AG08396 (cell line): ENCODE data around the gene MICU1.
"Not testable (repeated sequence)": the region's sequence is repeated elsewhere in the genome, so short reads cannot be mapped to it uniquely, and the experiment has no call there.

Experiments
- DNase-seq: peaks from one replicate; pipeline ENCODE4 v3.0.0; 2012; ENCODE audit warnings: low spot score, mixed read lengths

Gene MICU1

DNA sequence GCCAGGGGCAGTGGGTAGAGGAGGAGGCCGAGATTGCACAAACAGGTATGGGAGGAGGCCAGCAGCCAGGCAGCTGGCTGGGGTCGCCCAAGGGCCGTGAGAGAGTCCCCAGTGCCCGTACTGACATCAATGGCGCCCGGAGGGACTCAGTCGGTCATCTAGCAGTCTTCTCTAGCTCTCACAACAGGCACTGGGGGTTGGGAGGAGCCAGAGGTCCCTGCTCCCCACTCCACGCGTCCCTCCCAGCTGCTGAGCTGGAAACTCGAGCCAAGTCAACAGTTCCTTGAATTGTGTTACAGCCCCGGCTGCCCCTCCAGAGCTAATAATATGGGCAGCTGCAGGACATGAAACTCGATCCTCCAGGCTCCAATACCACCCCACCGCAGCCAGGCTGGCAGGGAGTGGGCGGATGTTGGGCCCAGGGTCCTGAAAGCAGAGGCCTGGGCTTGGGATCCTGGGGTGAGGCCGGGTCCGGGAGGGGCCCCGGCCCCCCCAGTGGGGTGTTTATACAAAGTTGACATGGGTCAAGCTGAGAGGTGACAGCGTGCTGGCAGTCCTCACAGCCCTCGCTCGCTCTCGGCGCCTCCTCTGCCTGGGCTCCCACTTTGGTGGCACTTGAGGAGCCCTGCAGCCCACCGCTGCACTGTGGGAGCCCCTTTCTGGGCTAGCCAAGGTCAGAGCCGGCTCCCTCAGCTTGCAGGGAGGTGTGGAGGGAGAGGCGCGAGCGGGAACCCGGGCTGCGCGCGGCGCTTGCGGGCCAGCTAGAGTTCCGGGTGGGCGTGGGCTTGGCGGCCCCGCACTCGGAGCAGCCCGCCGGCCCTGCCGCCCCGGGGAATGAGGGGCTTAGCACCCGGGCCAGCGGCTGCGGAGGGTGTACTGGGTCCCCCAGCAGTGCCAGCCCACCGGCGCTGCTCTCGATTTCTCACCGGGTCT lies 300.4 kb downstream of the MICU1 start:
- not testable (repeated sequence) for DNase-seq

GRCh38 chr10:72323771-72324191 lies 302.1 kb downstream of the MICU1 start:
- no peak for DNase-seq

- DNase-seq = no peak
Measured at GRCh38 chr10:72323108-72323749, 302.6 kb downstream of the MICU1 start.

- DNase-seq = no peak
Measured at GRCh38 chr10:72322280-72323058, 303.4 kb downstream of the MICU1 start.

DNA sequence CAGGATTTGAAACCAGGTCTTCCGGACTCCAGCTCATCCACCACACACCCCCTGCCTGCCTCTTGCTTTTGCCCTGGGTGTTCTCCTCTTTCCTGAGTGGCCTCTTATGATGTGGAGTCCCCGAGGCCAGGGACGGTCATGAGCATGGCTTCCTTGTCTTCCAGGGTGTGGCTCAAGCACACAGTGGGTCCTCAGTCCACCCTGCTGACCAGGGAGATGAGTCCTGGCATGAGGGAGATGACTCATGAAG lies 303.9 kb downstream of the MICU1 start:
- DNase-seq = no peak

DNA sequence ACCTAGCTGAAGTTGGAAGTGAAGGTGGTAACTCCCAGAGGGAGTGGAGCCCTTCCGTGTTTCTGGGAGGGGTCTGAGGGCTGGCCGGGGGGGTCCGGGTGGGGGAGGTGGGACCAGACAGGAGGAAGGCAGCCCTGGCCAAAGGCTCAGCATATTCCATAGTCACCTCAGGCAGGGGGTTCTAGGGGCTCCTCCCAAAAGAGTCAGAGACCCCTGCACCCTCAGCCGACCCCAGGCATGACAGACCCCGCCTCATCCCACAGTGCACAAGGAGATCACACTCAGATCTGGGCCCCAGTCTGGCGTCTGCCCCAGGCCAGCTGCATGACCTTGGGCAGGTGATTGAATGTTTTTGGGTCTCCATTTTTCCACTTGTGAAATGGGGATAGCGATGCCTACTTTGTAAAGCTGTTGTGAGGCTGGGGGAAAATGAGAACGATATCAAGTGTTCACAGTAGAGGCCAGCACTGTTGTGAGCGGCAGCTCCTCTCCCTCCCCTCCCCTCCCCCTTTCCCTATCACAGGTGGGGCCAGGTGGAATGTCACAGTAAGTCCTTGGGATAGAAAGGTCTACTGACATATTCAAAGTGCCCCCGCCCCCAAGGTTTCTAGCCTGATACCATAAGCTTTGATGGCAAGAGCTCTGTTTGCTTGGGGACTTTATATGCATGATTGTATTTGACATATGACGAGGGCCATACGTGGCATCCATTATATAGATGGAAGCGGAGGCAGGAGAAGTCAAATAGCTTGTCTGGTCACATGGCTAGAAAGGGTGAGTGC lies 304.4 kb downstream of the MICU1 start:
- no peak for DNase-seq

GRCh38 chr10:72320676-72321247 lies 305.1 kb downstream of the MICU1 start:
- DNase-seq = peak; percentile 90

GRCh38 chr10:72319416-72320254 lies 306.2 kb downstream of the MICU1 start:
- DNase-seq = peak; percentile 95

DNA sequence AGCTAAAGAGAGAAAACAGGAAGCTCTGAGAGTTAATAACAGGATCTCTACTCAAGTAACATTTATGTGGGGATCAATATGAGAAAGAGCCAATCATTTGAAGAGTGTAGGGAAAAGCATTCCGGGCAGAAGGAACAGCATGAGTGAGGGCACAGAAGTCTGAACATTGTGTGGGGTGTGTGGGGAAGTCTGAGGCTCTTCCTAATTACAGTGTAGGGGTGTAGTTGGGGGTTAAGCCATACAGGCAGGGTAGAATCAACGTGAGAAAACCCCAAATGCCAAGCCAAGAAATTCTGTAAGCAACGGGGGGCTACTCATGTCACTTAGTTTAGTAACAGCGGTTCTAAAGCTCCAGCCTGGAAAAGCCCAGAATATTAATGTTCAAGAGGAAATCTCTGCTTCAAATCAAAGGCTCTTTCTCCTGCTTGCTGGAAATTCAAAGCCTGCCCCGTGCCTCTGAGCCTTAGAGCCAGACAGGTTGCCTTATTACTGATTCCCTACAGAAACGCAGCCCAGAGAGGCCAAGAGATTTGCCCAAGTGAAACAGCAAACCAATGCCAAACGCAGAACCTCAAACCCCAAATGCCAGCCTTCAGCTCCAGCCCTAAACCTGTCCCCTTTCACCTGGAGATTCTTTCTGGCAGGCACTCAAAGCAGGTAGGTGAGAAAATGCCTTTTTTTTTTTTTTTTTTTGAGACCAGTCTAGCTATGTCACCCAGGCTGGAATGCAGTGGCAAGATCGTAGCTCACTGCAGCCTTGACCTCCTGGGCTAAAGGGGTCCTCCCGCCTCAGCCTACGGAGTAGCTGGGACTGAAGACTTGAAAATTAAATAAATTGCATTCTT lies 307.2 kb downstream of the MICU1 start:
- no peak for DNase-seq
